Right lobe of liver (tissue), 4 donors: Measurements from ENCODE around the gene C1orf115.

Experiments used
- CTCF ChIP-seq, 4 donors: fragments of 200-600 bp in 3 of 4; fragments of 450-650 bp in 1 of 4; IDR thresholded peaks; one replicate each; pipeline versions ENCODE4 v1.5.1 to v1.8.0; 2016 to 2022; ENCODE audit warnings: antibody characterized with exemption in 4 of 4, mild to moderate bottlenecking in 2 of 4
- POLR2A ChIP-seq: fragments of 450-650 bp; IDR thresholded peaks from one replicate; pipeline ENCODE4 v1.6.1; 2017; ENCODE audit warnings: antibody characterized with exemption, mild to moderate bottlenecking
- donor health status: DM: no; HTN: no; CAD: no.
- donor health status: DM: no; HTN: no; CAD: no.
- donor health status: DM: no; HTN: yes; CAD: no.

GRCh38 chr1:220730486-220730885 lies 40.3 kb downstream of the C1orf115 start:
- TF ChIP-seq CTCF (IDR thresholded peaks at IDR 0.05) (no peak), POLR2A (no peak)
